Central memory CD4-positive, alpha-beta T cell (primary cell): ENCODE data around the gene BTNL9.
"Not testable (repeated sequence)": the region's sequence is repeated elsewhere in the genome, so short reads cannot be mapped to it uniquely, and the experiment has no call there.

Source experiments
- DNase-seq: peaks from one replicate; pipeline ENCODE4 v3.0.0; 2022
- total RNA-seq, 3 experiments: gene quantifications; one replicate each; lab custom pipeline; 2026; lab: John Stamatoyannopoulos, UW

BTNL9 gene
- total RNA-seq: 0 to 0.19 (median 0) reads per million in 3 experiments

GRCh38 chr5:181039931-181040630 is at the start of gene BTNL9:
BTNL9 (plus strand) TSS chr5:181040266; CDS start chr5:181045490, 5,224 bp downstream.
- no peak for DNase-seq

GRCh38 chr5:180990882-180991242 is 49.2 kb upstream of the BTNL9 start:
- DNase-seq: no peak

GRCh38 chr5:181001947-181002346 is 38.1 kb upstream of the BTNL9 start:
- no peak for DNase-seq

- DNase-seq: no peak
Observed at GRCh38 chr5:181005791-181006190, 34.3 kb upstream of the BTNL9 start.

GRCh38 chr5:181008136-181008535 is 31.9 kb upstream of the BTNL9 start:
- DNase-seq: no peak

GRCh38 chr5:181010018-181010417 is 30.0 kb upstream of the BTNL9 start:
- DNase-seq: not testable (repeated sequence)

GRCh38 chr5:181014654-181015053 is 25.4 kb upstream of the BTNL9 start:
- not testable (repeated sequence) for DNase-seq

- DNase-seq: not testable (repeated sequence)
Observed at GRCh38 chr5:181017448-181017847, 22.6 kb upstream of the BTNL9 start.

- no peak for DNase-seq
Observed at GRCh38 chr5:181020688-181021087, 19.4 kb upstream of the BTNL9 start.

- DNase-seq: no peak
Observed at GRCh38 chr5:181024245-181025064, 15.6 kb upstream of the BTNL9 start.

GRCh38 chr5:181027452-181028031 is 12.5 kb upstream of the BTNL9 start:
- no peak for DNase-seq

- DNase-seq: no peak
Observed at GRCh38 chr5:181028032-181028819, 11.8 kb upstream of the BTNL9 start.

- no peak for DNase-seq
Observed at GRCh38 chr5:181031716-181032115, 8.3 kb upstream of the BTNL9 start.

GRCh38 chr5:181035991-181036815 is 3.9 kb upstream of the BTNL9 start:
- DNase-seq: no peak

- no peak for DNase-seq
Observed at GRCh38 chr5:181036816-181037364, 3.2 kb upstream of the BTNL9 start.

- DNase-seq: no peak
Observed at GRCh38 chr5:181037365-181037861, 2.7 kb upstream of the BTNL9 start.

GRCh38 chr5:181039471-181039870 is 595 bp upstream of the BTNL9 start:
- no peak for DNase-seq

GRCh38 chr5:181040631-181040945 is 522 bp downstream of the BTNL9 start:
- DNase-seq: no peak

GRCh38 chr5:181041043-181041442 is 977 bp downstream of the BTNL9 start:
- no peak for DNase-seq

- DNase-seq: no peak
Observed at GRCh38 chr5:181042036-181042713, 2.1 kb downstream of the BTNL9 start.

- no peak for DNase-seq
Observed at GRCh38 chr5:181042722-181043121, 2.7 kb downstream of the BTNL9 start.
